GM10266 (cell line): Measurements from ENCODE around the gene TDRD12.
"Not testable (repeated sequence)": the region's sequence is repeated elsewhere in the genome, so short reads cannot be mapped to it uniquely, and the experiment has no call there.

Source experiments
- DNase-seq: peaks from one replicate; pipeline ENCODE4 v3.0.0; 2012; ENCODE audit errors: extremely low spot score
- TF ChIP-seq, protein P1 (sequence below): IDR thresholded peaks from 2 replicates; pipeline ENCODE4 v1.5.1; 2012; ENCODE audit warnings: mild to moderate bottlenecking, low read depth; ENCODE audit not compliant: control insufficient read depth, insufficient read depth; ENCODE audit errors: missing control alignments

TDRD12 gene

GRCh38 chr19:32687681-32688080, 31.9 kb upstream of the TDRD12 start:
- no peak for DNase-seq
- TF ChIP-seq, protein P1, sequence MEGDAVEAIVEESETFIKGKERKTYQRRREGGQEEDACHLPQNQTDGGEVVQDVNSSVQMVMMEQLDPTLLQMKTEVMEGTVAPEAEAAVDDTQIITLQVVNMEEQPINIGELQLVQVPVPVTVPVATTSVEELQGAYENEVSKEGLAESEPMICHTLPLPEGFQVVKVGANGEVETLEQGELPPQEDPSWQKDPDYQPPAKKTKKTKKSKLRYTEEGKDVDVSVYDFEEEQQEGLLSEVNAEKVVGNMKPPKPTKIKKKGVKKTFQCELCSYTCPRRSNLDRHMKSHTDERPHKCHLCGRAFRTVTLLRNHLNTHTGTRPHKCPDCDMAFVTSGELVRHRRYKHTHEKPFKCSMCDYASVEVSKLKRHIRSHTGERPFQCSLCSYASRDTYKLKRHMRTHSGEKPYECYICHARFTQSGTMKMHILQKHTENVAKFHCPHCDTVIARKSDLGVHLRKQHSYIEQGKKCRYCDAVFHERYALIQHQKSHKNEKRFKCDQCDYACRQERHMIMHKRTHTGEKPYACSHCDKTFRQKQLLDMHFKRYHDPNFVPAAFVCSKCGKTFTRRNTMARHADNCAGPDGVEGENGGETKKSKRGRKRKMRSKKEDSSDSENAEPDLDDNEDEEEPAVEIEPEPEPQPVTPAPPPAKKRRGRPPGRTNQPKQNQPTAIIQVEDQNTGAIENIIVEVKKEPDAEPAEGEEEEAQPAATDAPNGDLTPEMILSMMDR = no peak

GRCh38 chr19:32688311-32688710, 31.3 kb upstream of the TDRD12 start:
- TF ChIP-seq, protein P1 = no peak
- DNase-seq = no peak

DNA sequence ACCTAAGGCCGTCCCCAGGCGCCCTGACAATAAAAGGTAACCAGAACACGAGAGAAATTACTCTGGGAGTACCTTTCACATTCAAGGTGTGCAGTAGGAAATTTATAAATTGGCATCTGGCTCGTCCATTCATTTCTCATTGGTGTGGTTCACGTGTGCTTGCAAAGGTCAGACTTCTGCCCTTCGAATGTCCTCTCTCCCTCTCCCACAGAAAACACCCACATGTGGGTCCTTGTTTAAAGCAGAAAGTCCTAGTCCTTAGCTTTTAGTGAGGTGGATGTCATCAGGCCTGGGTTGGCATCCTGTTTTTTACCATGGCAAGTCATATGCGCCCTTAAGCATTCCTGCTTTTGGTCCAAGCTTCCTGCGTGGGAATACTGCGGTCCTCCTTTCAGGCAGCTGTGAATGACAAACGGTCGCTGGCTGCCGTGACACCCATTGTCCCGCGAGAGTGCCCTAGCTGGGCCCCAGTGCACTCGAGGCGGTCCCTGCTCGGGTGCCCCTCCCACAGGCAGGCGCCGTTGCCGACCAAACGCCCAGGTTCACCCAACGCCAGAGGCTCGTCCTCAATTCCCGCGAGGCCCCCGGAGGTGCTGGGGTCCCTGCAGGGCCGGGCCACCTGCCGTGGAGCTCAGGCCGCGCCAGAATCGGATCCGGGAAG, 28.1 kb upstream of the TDRD12 start, which contains the start of gene NUDT19:
Gene NUDT19, plus strand, starts transcription at position 531 of the 661 bp plus-strand sequence. CDS start 140 bp downstream, outside the sequence.
- DNase-seq = peak; percentile 92
- TF ChIP-seq, protein P1 = no peak

GRCh38 chr19:32691952-32692726, 27.4 kb upstream of the TDRD12 start:
- TF ChIP-seq, protein P1 = no peak
- peak; percentile 82 for DNase-seq

DNA sequence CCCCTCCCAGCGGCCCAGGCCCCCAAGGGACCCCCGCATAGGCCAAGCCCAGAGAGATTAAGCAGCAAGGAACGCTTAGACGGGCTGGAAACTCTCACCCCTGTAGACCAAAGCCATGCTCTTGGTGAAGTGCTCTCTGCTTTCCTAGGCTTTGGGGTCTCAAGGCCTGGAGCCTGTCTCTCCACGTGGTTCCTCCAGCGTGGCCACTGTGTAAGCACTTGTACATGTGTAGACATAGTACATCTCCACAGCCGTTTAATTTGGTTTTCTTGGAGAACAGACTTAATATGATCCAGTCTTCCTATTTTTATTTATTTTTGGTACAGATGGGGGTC, 26.9 kb upstream of the TDRD12 start:
- DNase-seq = no peak
- TF ChIP-seq, protein P1 = no peak

- not testable (repeated sequence) for DNase-seq
Observed at GRCh38 chr19:32693151-32694108, 26.1 kb upstream of the TDRD12 start.

- not testable (repeated sequence) for DNase-seq
Observed at GRCh38 chr19:32694316-32694715, 25.3 kb upstream of the TDRD12 start.

- not testable (repeated sequence) for DNase-seq
Observed at GRCh38 chr19:32694851-32695250, 24.7 kb upstream of the TDRD12 start.

DNA sequence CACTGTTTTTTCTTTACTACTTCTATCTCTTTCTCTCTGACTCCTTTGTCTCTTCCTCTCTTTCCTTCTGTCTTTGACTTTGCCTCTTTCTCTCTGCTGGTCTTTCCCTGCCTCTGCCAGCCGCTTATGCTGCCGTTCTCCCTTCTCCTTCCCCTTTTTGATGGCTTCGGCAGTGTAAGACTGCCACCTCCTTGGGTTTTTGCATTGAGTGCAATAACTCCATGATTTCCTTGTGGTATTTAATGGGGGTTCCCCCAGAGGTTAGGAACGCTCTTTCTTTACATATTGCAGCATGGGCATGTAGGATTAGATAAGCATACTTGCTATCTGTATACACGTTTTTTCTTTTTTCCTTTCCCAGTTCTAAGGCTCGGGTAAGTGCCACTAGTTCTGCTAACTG, 24.1 kb upstream of the TDRD12 start:
- not testable (repeated sequence) for DNase-seq

- not testable (repeated sequence) for DNase-seq
Observed at GRCh38 chr19:32696771-32697170, 22.8 kb upstream of the TDRD12 start.

DNA sequence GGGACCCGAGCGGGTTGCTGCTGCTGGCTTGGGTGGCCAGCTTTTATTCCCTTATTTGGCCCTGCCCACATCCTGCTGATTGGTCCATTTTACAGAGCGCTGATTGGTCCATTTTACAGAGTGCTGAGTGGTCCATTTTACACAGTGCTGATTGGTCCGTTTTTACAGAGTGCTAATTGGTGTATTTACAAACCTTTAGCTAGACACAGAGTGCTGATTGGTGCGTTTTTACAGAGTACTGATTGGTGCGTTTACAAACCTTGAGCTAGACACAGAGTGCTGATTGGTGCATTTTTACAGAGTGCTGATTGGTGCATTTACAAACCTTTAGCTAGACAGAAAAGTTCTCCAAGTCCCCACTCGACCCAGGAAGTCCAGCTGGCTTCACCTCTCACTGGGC, 19.4 kb upstream of the TDRD12 start:
- DNase-seq = not testable (repeated sequence)
